Measurements from ENCODE around the gene MGP.

Gene MGP

DNA sequence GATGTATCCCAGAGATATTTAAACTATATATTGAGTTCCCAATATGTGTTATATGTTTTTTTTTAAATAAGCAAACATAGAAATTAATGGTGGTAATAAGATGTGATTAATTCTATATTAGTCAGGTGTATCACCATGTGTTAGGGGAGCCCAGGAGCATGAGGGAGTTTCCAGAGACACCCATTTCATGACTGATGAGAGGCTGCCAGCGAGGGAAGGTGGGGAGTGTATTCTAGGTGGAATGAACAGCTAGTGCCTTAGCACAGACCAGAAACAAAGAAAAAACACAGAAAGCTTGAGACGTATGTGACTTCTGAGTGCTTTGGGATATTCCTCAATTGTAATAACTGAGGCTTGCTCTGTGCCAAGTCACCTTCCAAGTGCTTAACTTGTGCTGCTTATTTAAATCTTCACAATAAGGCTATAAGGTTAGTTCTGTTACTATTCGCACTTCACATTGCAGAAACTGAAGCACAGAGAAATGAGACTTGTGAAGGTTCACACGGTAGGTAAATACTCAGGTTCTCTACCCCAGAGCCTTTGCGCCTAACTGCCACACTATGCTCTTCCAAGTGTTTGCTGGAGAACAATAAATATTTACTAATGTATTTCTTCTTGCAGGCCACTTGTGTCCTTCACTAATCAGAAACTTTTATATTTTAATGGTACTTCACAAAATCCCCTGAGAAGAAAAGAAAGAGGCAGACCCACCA, 17.9 kb upstream of the MGP start:
- DNase-seq (ENCODE audit: low read depth in 2 of 2): no peak

DNA sequence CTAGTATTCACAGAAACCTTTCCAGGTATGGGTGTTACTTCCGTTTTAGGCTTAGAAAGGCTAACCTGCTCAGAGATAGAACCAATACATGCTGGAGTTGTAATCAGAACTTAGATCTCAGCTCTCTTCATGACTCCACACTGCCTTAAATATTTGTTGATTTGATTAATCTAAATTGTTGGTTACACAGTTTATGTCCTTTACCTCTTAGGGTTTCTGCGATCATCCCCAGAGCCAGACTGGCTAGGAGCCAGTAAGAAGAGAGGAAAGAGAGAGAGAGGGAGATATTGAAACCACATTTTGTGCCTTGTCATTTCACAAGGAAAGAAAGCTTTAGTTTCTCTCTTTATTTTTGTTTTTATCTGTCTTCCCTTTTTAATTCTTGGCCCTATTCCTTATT, 16.8 kb upstream of the MGP start:
- no peak for DNase-seq (ENCODE audit: low read depth in 2 of 2)

DNA sequence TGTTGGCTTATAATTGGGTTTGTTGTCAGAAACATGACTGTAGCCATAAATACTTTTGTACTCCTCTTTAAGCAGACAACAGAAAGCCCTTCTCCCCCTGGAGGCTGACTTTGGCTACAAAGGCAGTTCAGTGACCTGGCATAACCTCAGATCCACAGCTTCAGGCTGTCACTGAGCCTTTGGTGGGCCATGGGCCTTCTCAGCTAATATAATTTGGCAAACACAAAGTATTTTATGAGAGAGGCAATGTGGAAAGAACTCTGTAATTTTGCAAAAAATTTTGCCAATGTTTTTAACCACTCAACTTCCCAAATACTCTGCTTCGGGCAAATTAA, 15.5 kb upstream of the MGP start:
- DNase-seq (ENCODE audit: low read depth in 2 of 2): no peak

DNA sequence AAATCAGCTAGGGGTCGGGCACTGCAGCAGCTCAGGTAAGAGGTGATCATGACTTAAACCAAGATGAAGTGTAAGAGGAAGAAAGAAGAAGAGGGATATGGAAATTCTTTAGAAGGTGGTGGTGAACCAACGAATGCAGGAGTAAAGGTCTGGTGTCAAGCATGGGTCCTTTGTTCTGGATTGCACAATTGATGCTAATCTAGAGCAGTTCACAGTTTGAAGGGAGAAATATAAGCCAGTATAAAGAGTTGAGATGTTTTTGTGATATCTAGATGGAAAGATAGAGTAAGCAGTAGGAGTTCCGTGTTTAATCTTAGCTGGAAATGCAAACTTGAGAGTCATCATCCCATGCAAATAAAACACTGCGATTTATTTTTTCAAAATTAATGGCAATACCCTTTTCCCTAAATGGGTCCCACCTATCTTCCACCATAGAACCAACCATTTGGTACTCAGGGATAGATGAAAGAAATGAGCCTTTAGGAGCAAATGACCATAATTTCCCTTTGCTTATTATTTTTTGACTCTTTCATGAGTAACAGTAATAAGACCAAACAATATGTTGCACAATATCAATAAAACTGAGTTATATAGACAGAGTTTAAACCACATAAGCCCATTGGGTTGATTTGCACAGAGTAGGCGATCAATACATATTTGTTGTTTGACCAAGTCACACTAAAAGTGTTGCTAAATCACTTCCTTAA, 15.0 kb upstream of the MGP start:
- no peak for DNase-seq (ENCODE audit: low read depth in 2 of 2)

DNA sequence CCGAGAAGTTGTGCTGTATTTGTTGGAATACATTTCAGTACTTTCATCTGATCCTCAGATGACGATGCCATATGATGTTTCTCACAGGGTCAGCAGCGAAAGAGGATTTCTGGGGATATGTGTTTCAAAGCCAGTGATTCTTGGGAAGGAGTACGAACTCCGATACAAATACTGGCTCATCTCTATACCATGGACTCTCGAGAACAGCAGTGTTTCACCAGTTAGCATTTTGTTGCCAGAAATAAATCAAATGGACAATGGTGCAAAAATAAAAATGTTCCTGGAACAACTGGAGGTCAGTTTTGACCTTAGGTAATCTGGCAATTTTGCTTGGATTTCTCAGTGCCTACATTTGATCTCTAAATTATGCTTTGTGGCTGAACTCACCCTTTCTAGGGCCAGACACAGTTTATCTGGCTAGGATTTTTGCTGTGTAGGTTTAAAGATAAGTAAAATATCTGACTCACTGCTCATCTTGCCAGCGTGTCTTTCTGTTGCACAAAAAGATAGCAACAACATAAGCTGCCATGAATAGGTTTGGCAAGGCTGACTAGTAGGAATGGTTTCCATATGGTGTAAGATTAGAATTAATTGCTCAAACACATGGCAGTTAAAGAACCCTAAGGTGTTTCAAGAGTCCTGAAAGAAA, 11.0 kb upstream of the MGP start:
- no peak for DNase-seq (ENCODE audit: low read depth in 2 of 2)

DNA sequence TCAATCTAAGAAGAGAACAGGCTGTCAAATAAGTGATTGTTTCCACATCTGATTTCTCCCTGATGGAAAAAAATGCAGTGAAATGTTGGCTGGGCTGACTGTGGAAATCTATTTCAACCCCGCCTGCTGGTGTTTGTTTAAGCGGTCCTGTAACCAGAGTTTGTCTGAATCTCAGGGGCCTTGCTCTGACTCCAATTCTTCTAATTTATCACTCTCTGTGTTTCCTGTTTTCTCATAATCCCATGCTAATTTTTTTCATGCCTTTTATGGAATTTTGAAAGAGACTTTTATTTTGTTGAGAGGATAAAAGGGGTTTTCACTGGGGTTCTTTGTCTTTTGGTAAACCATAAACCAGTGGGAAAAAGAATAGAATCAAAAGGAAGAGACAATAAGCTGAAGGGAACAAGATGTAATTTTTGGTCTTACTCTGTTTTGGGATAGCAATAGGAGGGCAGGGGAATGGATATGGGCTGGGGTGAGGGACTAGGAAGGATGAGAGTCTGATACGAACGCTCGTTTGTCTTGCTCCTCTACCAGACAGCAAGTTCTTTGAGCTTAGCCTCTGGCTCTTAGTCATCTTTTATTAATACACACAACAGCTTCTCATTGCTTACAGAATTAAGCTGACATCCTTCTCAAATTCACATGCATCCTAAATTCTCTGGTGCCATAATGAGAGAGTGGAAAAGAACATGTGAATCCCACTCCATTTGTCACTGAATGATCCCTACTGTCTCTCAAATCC, 8.0 kb upstream of the MGP start:
- no peak for DNase-seq (ENCODE audit: low read depth in 2 of 2)

DNA sequence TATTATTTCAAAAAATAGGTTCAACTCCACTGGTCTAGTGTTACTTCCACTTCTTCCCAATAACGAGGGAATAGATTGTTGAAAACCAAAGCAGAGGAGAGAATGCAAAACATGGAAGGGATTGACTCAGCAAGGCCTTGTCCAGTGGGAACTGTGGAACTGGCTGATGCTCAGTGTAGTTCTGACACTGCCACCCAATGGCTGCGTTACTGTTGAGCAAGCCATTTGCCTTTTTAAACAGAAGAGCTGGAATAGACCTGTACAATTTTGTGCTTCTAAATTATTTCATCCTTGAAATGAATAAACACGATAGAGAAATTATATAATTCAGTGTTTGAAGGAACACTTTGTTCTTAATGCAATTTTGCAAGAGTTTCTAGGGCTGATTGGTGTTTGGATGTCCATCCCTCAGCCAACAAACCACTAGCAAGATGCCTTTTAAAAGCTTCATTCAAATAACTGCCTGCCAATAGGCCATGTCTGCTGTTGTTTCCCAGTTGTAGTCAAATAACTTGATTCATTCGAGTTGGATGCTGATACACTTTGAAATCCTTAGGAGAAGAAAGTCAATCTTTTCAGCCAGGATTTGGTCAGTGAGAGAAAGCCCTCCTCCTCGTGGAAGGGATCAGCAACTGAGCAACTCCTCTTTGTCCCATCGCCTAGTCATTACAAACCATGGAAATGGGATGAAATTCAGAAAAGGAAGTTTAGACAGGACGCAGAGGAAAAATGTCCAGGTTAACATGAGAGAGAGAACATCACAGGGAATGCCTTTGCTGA, 7.3 kb upstream of the MGP start:
- no peak for DNase-seq (ENCODE audit: low read depth in 2 of 2)

DNA sequence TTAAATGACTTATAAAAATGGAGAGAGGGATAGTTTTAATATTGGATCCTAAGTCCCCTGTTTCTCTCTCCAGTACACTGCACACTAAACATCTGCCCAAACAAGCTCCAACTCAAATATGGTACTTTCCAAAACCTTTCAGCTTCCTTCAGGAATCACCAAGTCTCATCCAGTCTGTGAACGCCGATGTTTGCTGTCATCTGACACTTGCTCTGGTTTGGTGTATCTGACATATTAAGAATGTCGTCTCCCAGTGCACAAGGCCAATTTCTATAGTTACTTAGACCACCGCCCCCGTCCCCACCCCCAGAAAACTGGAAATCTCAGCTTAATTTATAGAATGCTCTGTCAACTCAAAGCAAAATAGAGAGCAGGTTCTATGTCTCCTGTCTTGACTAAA, 5.0 kb upstream of the MGP start:
- DNase-seq (ENCODE audit: low read depth in 2 of 2): no peak

DNA sequence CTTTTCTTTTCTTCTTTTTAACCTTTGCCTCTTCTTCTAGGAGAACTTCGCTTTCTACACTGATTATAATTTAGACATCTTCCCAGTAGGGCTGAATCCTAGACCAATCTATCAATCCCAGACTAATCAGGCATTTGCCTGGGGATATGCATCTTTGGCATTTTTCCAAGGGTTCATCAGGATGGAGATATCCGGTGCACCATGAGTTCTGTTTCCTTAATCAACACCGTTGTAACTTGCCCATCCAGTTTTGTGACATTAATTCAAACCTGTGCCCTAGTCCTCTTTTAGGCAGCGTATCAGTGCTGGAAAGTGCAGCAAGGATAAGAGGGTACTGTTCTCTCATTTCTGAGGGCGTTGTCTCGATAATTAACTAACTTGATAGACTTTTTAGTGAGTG, 617 bp upstream of the MGP start:
- no peak for DNase-seq (ENCODE audit: low read depth in 2 of 2)

DNA sequence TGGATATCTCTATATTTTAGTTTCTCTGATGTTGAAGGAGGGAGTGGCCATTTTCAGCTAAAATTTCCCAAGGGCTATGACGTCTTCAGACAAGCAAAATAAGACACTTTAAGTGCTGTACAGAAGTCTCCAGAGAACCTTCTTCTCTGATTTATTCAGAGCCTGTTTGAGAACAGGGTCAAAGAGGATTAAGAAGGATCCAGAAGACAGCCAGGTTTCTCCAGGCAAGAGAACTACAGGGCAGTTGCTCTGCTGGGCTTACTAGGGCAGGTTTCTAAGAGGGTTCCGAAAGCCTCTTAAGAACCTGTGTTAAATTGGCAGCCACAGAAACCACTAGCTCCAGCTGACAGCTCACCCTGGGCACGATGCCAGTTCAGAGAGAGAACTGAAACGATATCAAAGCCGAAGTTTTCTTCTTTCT, 1.2 kb downstream of the MGP start:
- peak; percentile 57 to 64 for DNase-seq (ENCODE audit: low read depth in 2 of 2)

DNA sequence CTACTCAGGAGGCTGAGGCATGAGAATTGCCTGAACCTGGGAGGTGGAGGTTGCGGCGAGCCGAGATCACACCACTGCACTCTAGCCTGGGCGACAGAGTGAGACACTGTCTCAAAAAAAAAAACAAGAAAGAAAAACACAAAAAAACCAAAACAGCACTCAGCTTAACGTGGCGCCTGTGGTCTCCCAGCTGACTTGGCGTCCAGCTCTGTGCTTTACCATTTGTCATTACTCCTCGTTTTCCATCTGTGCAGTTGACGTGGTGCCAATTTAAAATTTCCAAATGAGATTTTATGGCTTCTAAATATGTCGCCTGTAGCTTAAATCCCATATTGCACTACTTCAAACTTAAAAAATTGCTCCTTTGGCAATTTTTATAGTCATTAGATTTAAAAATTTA, 2.0 kb downstream of the MGP start:
- DNase-seq (ENCODE audit: low read depth in 2 of 2): no peak

DNA sequence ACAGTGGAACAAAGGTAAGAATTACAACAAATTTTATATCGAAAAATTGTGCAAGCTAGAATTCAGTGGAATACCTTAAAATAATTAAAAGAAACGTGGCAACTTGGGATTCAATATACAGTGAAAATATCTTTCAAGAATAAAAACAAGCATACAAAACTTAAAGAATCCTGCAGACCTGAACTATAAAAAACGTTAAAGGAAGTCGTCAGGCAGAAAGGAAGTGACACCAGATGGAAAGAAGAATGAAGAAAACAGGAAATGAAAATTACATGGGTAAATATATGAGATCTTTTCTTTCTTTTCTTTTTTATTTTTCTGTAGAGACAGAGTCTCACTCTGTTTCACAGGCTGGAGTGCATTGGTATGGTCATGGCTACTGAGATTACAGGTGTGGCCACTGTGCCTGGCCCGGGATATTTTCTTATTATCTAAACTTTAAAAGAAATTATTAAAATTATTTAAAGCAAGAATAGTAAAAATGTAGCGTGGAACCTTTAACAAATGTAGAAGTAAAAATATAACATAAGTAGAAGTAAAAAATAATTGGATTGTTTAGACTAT, 4.7 kb downstream of the MGP start:
- no peak for DNase-seq (ENCODE audit: low read depth in 2 of 2)

DNA sequence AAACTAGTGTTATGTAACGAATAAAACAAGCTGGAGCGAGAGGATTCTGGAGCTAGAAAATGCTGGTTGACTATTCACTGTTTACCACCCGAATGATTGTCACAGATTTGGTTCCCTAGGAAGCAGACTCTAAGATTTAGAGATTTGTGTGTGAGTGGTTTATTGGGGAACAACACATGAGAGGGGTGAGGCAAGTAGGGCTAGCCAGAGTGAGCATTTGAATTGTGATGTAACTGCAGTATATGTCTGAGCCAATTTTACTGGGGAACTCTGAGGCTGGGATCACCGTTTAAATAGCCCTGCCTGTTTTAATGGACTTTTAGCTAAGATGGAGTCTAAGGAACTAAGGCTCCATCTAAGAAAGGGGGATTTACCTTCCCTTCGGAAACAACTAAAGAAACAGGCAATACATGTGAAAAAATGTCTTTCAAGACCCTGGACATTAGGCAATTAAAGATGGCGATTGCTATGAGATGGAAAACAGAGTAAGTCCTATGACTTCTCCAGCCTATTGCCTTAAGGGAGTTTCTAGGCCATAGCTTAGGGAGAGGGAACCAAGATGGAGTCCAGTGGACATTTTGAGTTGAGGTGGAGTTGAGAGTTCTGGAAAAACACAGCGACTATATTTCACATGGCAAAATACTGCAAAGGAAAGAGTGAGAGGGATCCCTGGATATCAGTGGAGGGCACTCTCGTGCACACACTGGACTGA, 6.3 kb downstream of the MGP start:
- no peak for DNase-seq (ENCODE audit: low read depth in 2 of 2)

DNA sequence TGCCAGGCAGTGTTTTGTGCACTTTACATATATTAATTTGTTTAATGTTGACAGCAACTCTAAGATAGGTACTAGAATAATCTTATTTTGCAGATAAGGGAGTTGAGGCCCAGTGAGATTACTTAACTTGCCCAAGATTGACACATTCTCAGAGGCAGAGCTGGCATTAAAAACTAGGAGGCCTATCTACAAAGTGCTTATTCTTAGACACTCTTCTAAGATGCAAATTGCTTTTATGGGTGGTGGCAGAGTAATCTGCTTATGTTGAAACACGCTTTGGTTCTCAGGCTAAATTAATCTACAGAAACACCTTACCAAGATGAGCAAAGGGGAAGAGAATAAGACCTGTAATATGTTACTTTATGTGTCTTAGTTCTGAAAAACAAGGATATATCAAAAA, 7.2 kb downstream of the MGP start:
- no peak for DNase-seq (ENCODE audit: low read depth in 2 of 2)

DNA sequence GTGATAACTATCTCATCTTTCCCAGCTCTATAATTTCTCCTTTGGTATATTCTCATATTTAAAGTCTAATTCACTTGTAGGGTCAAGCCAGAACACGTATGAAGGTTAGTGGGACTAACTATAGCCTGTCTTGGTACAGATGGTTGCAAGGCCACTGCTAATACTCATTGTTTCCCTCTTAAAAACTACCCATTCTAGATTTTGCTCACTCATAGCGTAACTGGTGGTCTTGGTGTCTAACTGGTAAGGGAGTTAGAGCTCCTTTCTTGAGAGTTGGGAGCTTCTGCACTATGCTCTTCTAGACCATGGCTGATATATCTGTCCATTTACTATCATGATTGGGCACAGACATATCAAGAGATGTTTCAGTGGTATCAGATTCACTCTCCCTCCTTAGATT, 8.8 kb downstream of the MGP start:
- DNase-seq (ENCODE audit: low read depth in 2 of 2): no peak

DNA sequence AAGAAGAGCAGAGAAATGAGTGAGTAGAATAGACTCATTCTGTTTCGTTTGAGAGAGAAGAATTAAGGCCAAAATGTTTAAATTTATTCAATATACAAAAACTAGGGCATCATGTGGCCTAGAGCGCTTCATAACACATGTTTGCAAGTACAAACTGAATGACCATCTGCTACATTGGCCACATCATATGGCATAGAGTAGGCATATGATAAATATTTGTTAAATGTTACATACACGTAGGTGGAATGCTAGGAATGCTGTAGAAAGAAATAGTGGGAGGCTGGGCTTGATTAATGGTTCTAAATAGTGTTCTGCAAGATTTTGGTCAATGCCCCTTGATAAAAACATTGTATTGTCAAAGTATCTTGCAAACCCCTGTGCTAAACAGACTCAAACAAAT, 10.8 kb downstream of the MGP start:
- DNase-seq (ENCODE audit: low read depth in 2 of 2): no peak

DNA sequence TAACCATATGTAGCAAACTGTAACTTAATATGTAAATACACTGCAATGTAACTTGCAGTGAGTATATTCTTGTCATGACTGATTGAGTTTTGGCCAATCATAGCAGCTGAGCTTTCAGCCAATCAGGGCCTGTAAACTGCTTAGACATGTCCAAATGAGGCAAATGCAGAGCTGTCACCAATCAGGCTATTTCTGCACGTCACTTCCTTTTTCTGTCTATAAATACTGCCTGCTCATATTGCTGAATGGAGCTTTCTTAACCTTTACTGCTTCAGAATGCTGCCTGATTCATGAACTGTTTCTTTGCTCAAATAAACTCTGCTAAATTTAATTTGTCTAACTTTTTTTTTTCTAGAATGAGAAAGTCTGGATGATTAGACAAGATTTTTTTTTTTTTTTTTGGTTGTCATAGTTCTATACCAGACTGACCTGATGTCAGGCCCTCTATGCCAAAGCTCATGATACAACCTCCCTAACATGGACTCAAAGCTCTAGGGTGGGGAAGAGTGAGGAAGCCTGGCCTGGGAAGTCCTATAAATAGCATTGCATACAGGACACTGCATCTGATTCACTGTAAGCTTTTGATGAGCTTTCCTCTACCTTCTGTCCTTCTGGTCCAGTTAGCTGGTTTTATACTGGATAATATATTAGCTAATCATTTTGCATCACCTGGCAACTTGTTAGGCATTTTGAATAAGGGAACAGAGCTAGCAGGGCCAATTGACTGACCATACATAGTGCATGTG, 12.0 kb downstream of the MGP start:
- no peak for DNase-seq (ENCODE audit: low read depth in 2 of 2)

DNA sequence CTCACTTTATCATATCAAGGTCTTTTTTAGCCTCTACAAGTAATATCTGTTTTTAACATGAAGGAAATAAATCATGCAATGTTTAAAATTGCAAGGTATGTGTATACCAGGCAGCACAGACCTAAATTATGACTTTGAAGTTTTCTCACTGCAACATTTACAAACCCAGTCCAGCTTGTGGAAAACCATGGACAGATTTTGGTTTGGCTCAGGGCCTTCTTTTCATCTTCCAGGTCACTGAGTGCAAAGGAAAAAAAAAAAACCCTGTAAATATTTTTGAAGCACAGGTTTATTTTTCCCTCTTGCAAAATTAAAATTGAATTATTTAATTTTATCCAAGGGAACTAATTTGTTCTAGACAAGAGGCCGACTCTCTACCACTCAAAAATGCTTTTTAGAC, 13.8 kb downstream of the MGP start:
- no peak for DNase-seq (ENCODE audit: low read depth in 2 of 2)

DNA sequence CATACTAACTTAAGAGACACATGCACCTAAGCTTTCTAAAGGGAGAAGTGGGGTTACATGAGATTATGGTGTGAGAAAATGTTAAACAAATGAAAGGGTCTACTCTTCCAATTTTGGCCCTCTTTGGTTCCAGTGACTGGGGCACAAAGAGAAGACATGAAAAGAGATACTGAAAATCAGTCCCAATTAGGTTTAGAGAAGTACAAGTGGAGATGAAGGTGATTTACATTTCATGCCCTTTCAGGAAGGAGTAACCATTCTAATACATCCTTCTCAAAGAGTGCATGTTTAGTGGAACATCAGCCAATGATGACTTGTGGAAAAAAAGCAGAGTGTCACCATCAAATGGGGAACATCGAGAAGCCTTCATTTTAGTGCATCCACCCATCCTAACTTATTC, 14.4 kb downstream of the MGP start:
- DNase-seq (ENCODE audit: low read depth in 2 of 2): no peak

DNA sequence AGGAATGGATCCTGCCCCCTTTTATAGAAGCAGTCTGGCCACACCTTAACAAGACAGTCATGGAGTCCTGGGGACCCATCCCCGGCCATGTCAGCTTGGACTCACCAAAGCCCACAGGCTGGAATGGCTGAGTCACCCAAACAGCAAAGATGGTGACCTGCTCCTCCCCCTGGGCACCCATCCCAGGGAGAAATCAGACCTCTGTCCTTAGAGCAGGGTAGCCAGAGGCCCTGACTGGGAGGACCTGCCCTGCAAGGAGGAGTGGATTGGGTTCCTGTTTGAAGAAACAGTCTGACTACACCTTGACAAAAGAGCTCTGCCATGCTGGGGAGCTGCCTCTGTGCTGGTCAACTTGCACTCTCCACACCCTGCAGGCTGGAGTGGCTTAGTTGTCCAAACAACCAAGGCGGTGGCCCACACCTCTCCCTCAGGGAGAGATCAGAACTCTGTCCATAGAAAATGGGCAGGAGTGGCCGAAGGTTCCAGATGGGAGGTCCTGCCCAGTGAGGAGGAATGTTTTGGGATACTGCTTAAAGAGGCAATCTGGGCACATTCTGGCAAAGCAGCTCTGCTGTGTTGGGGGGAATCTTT, 16.6 kb downstream of the MGP start:
- DNase-seq (ENCODE audit: low read depth in 2 of 2): no peak
